Panc1 (cell line): ENCODE results near the gene AHDC1. TPM values are rescaled to one million over a fixed set of nuclear protein-coding genes. Genes with fewer than 3 reads are reported as not detected.

ENCODE experiments used
- ATAC-seq: fragments of 200-7000 bp; cut with Tn5 transposase; 2 replicates; pipeline ENCODE4 v1.9.1; 2020; ENCODE audit warnings: mild to moderate bottlenecking, moderate library complexity
- BruUV-seq: library from RNA; stranded (reverse); fragments of 400-500 nt; replicated peaks from 2 replicates; lab custom pipeline; 2021; lab: Mats Ljungman, UMichigan
- CTCF ChIA-PET: fragments of 300-600 bp; sonication (Branson Sonifier 250); formaldehyde crosslinking; loops from one replicate; lab custom pipeline; 2022; ENCODE audit warnings: antibody characterized with exemption; lab: Charles Lee
- POLR2A ChIA-PET: fragments of 300-600 bp; sonication (Branson Sonifier 250); formaldehyde crosslinking; loops from one replicate; lab custom pipeline; 2022; ENCODE audit warnings: antibody characterized with exemption; lab: Charles Lee
- DNase-seq: peaks from one replicate; pipeline ENCODE4 v3.0.0-alpha.2; 2010; ENCODE audit warnings: low read depth, low spot score
- H3K27ac ChIP-seq: 2 replicates; pipeline ENCODE4 v1.5.1; 2011; ENCODE audit warnings: mild to moderate bottlenecking, low read length, inconsistent platforms
- H3K27me3 ChIP-seq: fragments of 200-500 bp; sonication (Bioruptor generic); 2 replicates; pipeline ENCODE4 v1.6.0; 2014; ENCODE audit warnings: low read length, inconsistent platforms; ENCODE audit not compliant: control insufficient read depth, insufficient read depth
- H3K36me3 ChIP-seq: fragments of 200-500 bp; sonication (Bioruptor generic); 2 replicates; pipeline ENCODE4 v1.5.1; 2014; ENCODE audit warnings: inconsistent platforms, mild to moderate bottlenecking, low read length, moderate library complexity; ENCODE audit not compliant: control insufficient read depth, insufficient read depth
- H3K4me1 ChIP-seq: 2 replicates; pipeline ENCODE4 v1.5.1; 2011; ENCODE audit warnings: inconsistent platforms, mild to moderate bottlenecking, low read length, moderate library complexity; ENCODE audit not compliant: control insufficient read depth, insufficient read depth
- H3K4me3 ChIP-seq, 2 experiments: 2 replicates each; pipeline ENCODE4 v1.5.1; 2011 to 2012; ENCODE audit warnings: low read depth in 2 of 2, low read length in 2 of 2, mild to moderate bottlenecking in 2 of 2, inconsistent platforms in 1 of 2, moderate library complexity in 1 of 2
- H3K9me3 ChIP-seq: fragments of 200-500 bp; sonication (Bioruptor generic); 2 replicates; pipeline ENCODE4 v1.5.1; 2014; ENCODE audit warnings: low read depth, mild to moderate bottlenecking, inconsistent platforms, low read length, moderate library complexity; ENCODE audit not compliant: control insufficient read depth, insufficient read depth
- CTCF ChIP-seq: fragments of 450-650 bp; IDR thresholded peaks from 2 replicates; pipeline ENCODE4 v1.5.1; 2017; ENCODE audit warnings: mild to moderate bottlenecking
- POLR2AphosphoS5 ChIP-seq: IDR thresholded peaks from 2 replicates; pipeline ENCODE4 v1.6.1; 2012; ENCODE audit warnings: mild to moderate bottlenecking, low read depth, low read length, moderate library complexity
- SIN3A ChIP-seq: IDR thresholded peaks from 2 replicates; pipeline ENCODE4 v1.6.1; 2012; ENCODE audit warnings: low read depth, mild to moderate bottlenecking, low read length, moderate library complexity, borderline replicate concordance; ENCODE audit not compliant: insufficient read depth
- TCF7L2 ChIP-seq: IDR thresholded peaks from 2 replicates; pipeline ENCODE4 v1.6.1; 2011; ENCODE audit warnings: mild to moderate bottlenecking, low read depth, low read length, inconsistent platforms
- in situ Hi-C: cut with HindIII; loops from 2 replicates; pipeline ENCODE4 v1.10.0; 2016; ENCODE audit warnings: low sequenced_read_pairs, low pct_unique_long_range_greater_than_20kb
- intact Hi-C: fragments of 100-400 bp; cut with micrococcal nuclease; formaldehyde crosslinking; loops from one replicate; pipeline ENCODE4 v1.10.0; 2022; ENCODE audit not compliant: unreplicated experiment
- total RNA-seq: library from RNA; stranded (reverse); gene quantifications from one replicate; pipeline ENCODE4 v1.2.1, GENCODE V29; 2021; ENCODE audit not compliant: unreplicated experiment
- TF ChIP-seq, protein P1 (sequence below), 2 experiments: IDR thresholded peaks; 2 replicates each; pipeline ENCODE4 v1.6.1; 2011 to 2012; ENCODE audit warnings: low read depth in 2 of 2, control low read depth in 1 of 2, low read length in 1 of 2, mild to moderate bottlenecking in 1 of 2, moderate library complexity in 1 of 2; ENCODE audit not compliant: insufficient read depth in 1 of 2

AHDC1 gene
- total RNA-seq, 1 experiment from 2014 or later, result 47.1 TPM

DNA sequence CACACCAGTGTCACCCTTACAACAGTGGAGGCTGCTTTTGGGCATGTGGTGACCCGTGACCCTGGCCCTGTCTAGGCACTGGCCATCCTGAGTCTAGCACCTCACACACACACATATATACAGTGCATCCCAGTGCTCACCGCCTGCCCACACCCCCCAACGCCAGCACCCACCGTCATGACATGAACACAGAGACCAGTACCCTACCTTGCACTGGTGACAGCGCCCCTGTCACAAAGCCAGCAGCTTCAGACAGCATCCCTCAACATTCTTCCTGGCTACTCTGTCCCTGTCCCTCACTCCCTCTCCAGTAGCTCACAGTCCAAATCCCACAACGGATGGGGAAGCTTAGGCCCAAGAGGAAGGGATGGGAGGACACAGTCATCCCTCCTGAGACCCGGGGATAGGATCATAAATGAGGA lies 27.1 kb downstream of the AHDC1 start:
- no TSS peak for BruUV-seq
- no peak overlapping the region for H3K4me3 ChIP-seq
- TF ChIP-seq CTCF (no peak), POLR2AphosphoS5 (no peak), SIN3A (no peak), TCF7L2 (no peak)
- TF ChIP-seq, protein P1, sequence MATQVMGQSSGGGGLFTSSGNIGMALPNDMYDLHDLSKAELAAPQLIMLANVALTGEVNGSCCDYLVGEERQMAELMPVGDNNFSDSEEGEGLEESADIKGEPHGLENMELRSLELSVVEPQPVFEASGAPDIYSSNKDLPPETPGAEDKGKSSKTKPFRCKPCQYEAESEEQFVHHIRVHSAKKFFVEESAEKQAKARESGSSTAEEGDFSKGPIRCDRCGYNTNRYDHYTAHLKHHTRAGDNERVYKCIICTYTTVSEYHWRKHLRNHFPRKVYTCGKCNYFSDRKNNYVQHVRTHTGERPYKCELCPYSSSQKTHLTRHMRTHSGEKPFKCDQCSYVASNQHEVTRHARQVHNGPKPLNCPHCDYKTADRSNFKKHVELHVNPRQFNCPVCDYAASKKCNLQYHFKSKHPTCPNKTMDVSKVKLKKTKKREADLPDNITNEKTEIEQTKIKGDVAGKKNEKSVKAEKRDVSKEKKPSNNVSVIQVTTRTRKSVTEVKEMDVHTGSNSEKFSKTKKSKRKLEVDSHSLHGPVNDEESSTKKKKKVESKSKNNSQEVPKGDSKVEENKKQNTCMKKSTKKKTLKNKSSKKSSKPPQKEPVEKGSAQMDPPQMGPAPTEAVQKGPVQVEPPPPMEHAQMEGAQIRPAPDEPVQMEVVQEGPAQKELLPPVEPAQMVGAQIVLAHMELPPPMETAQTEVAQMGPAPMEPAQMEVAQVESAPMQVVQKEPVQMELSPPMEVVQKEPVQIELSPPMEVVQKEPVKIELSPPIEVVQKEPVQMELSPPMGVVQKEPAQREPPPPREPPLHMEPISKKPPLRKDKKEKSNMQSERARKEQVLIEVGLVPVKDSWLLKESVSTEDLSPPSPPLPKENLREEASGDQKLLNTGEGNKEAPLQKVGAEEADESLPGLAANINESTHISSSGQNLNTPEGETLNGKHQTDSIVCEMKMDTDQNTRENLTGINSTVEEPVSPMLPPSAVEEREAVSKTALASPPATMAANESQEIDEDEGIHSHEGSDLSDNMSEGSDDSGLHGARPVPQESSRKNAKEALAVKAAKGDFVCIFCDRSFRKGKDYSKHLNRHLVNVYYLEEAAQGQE (IDR thresholded peaks at IDR 0.05; ENCODE audit: insufficient read depth in 1 of 2, low read depth in 2 of 2, low read length in 1 of 2), result no peak
- in situ Hi-C loops (no loop called here), intact Hi-C loops (no loop called here)
- DNase-seq (no peak), ATAC-seq (no peak)
- H3K27me3 ChIP-seq, result no peaks in the 10 kb centered on the region
- ChIA-PET POLR2A (no interaction called here), CTCF (interaction anchor here (0.6 kb wide), 1 partner anchor 25 kb away, joined by 4 read pairs; no protein-coding TSS in a partner anchor)
- peak overlapping the region; percentile 85 for H3K27ac ChIP-seq
- H3K36me3 ChIP-seq, result no peaks in the 10 kb centered on the region
- H3K9me3 ChIP-seq, result no peaks in the 10 kb centered on the region
- peaks cover 50% of the 10 kb centered on the region for H3K4me1 ChIP-seq

DNA sequence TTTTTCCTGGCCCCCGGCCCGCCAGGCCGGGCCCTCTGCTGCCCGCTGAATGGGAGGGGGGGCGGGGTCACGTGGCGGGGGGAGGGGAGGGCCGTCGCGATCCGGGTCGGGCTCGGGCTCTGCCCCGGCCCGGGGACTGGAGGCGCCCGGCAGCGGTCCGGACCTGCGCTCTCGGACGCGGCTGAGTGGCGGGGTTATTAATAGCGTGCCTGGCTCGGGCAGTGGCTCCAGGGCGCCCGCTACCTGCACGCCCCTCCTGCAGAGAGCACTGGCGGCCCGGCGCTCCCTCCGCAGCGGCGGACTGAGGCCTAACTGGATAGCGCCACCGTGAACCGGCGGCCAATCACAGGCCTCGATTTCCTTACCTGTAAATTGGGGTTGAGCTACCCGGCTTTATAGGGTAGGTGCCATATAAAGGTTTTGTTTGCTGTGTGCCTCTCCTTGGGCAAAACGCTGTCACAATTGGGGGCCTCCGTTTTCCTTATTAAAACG lies 28.1 kb downstream of the AHDC1 start:
- BruUV-seq, result no TSS peak
- Histone ChIP-seq H3K9me3 (no peaks in the 10 kb centered on the region), H3K27me3 (no peaks in the 10 kb centered on the region), H3K4me1 (peaks cover 59% of the 10 kb centered on the region), H3K27ac (peak overlapping the region; percentile 85), H3K36me3 (no peaks in the 10 kb centered on the region), H3K4me3 (peak overlapping the region; percentile 36 to 56)
- DNase-seq (no peak), ATAC-seq (peak; percentile 43)
- in situ Hi-C loops (no loop called here), intact Hi-C loops (no loop called here)
- POLR2A ChIA-PET, result no interaction called here
- CTCF ChIA-PET, result interaction anchor here (0.6 to 1.2 kb wide), 3 partner anchors 13 to 269 kb away, joined by 5 to 11 read pairs (median 6); no protein-coding TSS in a partner anchor
- TF ChIP-seq TCF7L2, result no peak
- TF ChIP-seq SIN3A, result no peak
- TF ChIP-seq POLR2AphosphoS5, result no peak; the same call in 1 of the 2 replicates
- no peak for TF ChIP-seq CTCF
- TF ChIP-seq, protein P1 (IDR thresholded peaks at IDR 0.05; ENCODE audit: insufficient read depth in 1 of 2, low read depth in 2 of 2, low read length in 1 of 2), result no peak
